GM18867 (cell line): ENCODE measurements around the gene UBE2H.
"Not testable (repeated sequence)": the region's sequence is repeated elsewhere in the genome, so short reads cannot be mapped to it uniquely, and the experiment has no call there.

ENCODE experiments used
- ATAC-seq: cut with Tn5 transposase; IDR thresholded peaks from one replicate; pipeline ENCODE4 v1.9.1; 2021; ENCODE audit warnings: mild to moderate bottlenecking, moderate library complexity; ENCODE audit not compliant: unreplicated experiment

UBE2H gene

DNA sequence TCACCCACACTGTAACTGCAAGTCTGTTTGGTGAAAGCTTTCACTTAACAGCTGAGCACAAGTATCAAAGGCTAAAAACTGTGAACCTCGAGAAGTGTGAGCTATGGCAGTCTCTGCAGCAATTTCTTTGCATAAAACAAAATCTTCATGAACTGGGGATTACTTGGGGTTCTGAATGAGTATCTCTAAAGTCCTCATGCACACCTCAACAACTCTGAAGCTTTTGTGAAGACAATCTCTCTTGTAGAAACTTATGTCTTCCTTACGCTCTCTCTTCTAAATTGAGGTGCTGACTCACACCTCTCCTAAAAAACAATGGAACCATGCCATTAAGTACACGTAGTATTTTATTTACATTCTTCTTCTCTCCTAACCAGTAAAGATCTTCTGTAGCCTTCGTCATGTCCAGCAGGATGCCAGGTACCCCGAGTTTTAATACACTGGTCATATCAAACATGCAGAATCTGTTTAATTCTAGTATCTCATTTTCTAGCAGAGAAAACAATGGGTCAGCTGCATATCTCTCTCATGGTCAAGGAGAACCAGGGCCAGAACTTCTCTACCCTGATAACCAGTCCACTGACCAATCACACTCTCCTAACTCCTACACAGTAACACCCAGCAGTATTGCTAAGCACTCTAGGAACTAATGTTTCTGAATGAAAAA, 76.9 kb downstream of the UBE2H start:
- no peak for ATAC-seq

DNA sequence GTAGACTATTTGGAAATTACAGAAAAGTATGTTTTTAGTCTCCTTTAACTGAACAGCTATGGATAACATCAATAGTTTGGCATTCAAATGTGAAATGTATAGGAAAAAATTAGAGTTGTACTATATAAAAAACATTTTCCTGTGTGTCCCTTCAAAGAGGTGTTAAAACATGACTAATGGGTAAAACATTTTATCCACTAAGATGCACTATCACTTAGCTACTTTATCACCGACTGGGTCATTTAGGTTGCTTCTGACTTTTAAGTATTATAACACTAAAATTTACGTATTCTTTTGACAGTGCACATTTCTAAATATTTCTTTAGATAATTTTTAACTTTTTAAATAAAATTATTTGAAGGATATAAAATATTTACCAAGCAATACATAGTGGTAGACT, 77.6 kb downstream of the UBE2H start:
- no peak for ATAC-seq

DNA sequence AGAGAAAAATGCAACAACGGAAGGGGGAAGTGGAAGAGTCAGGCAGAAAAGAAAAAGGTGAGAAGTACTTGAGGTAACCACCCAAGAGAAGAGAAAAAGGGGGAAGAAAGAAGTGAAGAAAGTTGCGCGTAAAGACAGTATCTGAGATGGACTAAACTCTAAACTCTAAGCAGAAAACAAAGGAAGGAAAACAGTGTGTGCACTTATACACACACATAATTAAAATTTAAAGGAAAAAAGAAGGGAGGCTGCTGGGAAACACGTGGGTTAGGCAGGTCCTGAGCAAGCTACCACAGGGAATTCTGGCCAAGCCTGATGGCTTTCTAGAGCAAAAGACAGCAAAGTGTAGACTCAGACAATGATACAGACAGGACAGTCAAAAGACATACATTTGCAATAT, 78.0 kb downstream of the UBE2H start:
- no peak for ATAC-seq

DNA sequence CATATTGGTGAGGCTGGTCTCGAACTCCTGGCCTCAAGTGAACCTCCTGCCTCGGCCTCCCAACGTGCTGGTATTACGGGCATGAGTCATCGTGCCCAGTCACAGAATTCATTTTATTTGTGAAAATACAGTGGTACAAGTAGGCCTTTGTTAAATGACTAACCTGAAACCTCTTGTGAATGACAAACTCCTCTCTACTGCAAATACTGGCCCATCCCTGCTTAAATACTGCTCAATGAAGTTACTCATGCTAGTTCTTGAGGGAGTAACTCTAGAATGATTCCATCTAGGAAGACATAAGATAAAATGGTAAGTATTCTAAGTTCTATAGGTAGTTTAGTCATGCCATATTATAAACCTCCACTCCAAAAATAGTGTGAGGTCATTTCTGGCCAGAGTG, 80.7 kb downstream of the UBE2H start:
- no peak for ATAC-seq

DNA sequence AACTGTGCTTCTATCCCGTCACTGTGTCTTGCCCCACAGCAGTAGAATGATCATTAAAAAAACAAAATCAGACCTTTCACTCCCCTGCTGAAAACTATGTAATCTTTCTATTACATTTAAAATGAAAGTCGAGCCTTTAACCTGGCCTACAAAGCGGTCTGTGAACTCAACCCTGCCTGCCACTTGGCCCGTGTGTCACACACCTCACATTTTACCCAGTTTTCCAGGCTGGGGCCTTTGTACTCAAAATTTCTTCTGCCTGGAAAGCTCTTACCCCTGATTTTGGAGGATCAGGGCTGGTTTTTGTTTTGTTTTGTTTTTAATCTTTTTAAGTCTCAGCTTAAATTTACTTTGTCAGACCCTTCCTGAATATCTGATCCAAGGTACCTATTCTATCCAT, 82.1 kb downstream of the UBE2H start:
- ATAC-seq = no peak

DNA sequence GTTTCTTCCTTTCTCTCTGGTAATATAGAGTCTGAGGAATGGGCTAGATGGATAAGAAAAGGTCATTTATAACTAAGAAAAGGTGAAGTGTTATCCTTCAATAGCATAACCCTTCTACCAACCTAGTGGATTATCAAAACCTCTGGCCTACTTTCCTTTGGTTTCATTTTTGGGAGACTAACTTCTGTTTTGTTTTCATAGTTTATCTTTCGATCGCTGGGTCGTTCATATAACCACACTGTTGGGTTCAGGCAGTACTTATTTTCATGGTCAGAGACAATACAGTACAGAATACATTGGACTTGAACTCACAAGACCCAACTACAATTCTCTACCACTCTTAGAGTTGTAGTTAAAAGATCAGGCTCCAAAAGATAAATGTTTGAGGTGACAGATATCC, 86.5 kb downstream of the UBE2H start:
- no peak for ATAC-seq

DNA sequence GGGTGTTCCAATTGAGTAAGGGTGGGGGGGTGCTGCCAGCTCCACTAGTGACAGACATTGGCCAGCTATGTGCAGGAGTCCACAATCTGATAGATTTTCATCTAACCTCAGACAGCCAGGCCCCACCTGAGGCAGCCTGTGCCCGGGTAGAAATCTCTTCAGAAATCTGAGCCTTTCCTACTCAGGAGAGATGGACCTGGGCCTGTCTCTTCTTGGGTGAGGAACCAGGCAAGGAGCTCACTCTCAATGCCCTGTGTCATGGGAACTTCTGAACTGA, 86.9 kb downstream of the UBE2H start:
- ATAC-seq = no peak

DNA sequence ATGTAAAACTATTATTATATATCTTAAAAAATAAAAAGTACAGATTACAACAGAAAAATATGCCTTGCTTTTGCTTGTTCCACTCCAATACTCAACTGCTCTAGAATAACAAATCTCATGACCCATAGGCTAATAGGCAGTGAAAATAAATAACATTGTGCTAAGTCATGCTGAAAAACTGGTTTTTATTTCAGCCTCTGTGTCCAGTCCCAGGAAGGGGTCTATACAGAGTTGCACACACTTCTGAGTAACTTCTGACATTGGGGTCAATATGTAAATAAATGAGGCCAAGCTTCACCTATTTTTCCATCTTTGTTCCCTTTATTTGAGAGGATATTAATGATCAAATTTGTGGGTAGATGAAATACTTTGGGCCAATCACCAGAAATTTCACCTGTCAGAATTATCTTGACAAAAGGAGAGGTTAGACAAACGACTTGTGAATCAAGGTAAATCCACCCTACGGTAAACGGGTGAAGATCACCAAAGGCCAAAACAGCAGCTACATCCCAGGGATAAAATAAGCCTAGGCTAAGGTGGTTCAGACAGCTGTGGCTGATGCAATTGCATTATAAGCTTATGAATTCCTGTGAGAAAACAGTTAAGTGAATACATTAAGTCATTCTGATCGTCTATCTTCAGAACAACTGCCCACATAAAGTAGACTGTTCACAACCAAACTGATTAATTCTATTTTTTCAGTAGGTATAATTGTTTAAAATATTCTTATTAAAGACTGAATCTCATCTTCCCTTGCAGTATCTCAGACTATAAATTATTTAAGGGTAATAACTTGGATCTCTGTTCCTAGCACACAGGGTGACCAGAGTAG, 87.5 kb downstream of the UBE2H start:
- ATAC-seq = no peak

DNA sequence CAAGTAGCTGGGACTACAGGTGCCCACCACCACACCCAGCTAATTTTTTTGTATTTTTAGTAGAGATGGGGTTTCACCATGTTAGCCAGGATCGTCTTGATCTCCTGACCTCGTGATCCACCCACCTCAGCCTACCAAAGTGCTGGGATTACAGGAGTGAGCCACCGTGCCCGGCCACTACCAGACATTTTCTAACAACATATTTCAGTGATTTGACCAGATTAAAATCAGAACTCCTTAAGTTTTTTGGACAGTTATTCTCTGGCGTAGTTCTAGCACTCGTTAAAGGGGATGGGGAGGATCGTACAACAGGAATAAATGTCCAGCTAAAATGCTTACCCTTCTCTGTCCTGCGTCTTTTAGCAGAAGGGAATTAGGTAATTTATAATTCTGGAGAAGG, 88.1 kb downstream of the UBE2H start:
- ATAC-seq = not testable (repeated sequence)

DNA sequence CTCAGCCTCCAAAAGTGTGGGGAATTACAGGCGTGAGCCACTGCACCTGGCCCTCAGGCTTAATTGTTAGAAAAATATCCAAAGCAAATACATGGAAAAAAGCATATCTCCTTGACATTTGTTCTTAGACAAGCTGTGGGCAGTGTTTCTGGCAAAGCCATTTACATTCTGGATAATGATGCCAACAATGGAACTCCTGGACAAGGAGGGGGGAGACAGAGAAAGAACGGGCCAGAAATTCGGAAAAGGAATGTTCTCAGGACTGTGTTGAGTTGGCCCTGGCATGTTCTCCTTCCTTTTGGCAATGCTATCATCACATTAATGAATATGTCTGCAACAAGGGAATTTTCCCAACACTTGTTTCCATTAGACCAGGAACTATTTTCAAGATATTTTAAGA, 88.7 kb downstream of the UBE2H start:
- ATAC-seq = no peak

DNA sequence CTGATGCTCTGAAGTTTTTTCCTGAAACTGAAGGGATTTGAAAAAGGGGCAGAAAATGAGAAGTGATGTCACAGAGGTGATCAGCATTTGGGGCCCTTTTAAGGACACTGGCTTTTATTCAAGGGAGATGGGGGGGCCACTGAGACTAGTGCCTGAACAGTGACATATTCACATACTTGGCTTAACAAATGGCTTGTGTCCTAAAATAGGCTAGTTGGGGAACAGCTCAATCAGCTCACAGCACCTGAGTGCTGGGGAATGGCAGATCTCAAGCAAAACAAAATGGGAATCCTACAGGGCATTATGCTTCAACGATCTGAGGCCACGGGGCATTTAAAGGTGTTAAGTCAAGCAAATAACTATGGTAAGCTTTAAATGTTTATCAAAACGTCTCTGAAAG, 90.1 kb downstream of the UBE2H start:
- no peak for ATAC-seq

DNA sequence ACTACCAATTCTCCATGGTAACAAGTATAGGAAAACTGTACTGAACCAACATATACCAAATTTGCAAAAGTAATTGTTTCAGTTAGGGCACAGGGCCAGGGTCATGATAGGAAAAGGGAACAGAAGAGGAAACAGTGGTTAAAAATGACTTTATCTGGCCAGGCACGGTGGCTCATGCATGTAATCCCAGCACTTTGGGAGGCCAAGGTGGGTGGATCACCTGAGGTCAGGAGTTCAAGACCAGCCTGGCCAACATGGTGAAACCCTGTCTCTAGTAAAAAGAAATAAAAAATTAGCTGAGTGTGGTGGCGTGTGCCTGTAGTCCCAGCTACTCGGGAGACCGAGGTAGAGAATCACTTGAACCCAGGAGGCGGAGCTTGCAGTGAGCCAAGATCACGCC, 92.0 kb downstream of the UBE2H start:
- ATAC-seq = not testable (repeated sequence)

DNA sequence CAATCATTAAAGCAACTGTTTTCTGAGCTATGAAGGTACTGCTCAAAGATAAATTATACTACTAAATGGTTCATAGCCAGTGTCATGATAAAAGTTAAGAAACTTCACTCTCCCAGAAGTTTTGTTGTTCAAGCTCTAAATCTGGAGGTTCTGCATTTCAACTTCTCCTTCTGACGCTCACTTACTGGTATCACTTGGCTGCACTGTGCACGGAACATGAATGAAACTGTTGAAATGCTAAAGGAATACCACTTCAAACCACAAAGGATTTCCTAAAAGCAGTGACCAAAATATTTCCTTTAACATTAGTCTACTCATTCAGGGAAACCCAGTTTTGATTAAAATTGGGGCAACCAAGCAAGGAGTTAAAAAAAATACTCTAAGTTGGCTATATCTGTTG, 93.6 kb downstream of the UBE2H start:
- ATAC-seq = no peak

DNA sequence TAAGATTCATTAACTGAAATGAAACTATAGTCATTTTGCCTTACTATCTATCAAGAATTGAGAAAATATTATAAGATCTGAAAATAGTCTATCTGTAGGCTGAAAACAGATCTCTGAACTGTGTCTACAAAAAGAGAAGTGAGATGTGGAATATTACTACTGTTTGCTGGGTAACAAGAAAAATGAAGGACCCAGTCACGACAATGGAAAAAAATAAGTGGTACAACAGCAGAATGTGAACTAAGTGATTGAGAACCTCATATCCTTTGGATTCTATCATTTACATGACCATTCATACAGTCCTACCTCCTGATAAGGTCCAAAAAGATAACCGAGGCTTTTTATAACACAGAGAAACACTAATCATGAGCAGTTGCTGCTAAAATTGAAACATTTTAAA, 94.3 kb downstream of the UBE2H start:
- no peak for ATAC-seq

DNA sequence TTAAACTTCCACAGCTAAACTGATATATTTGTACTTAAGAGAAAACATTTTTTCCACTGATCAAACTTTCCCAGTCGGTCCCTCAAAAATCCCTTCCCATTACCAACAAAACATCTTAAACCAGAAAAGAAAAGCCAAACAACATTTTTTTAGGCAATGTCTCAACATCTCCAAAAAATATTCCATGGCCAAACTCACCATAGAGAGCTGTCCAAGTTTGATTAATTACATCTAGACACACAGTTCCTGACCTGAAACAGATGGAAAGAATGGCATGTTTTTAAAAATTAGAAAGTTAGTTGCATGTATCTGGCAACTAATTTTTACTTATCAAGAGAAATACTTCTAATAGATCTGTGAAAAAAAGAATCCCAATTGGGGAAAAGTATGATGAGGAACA, 95.4 kb downstream of the UBE2H start:
- ATAC-seq = no peak

DNA sequence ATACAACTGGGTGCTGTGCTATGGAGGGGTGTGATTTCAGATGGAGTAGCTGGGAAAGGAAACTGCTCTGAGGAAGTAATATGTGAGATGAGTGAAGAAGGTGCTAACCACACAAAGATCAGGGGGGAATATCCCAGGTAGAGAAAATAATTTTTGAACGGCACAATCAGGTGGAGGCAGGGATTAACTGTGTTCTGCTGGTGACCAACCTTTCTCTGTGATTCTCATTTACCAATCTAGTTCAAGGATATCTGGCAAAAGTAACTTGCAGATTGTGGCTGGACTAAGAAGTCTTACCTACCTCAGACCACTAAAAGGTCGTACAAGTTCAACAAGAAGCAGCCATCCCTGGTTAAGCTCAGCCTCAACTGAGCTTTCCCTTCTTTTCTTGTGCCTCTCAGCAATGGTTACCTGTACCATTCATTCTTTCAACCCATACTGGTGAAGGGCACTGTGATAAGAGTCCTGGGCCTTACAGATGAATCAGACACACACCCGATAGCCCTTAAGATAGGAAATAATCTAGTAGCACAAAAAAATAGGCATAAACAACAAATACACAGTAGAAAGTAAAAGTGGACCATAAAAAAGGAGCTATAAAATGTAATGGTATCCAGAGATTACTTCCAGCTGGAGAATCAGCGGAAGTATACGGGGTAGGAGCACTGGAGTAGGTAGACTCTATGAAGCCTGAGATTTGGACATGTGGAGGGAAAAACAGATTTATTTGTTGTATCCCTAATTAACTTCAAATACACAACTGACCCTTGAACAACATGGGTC, 96.6 kb downstream of the UBE2H start:
- no peak for ATAC-seq

DNA sequence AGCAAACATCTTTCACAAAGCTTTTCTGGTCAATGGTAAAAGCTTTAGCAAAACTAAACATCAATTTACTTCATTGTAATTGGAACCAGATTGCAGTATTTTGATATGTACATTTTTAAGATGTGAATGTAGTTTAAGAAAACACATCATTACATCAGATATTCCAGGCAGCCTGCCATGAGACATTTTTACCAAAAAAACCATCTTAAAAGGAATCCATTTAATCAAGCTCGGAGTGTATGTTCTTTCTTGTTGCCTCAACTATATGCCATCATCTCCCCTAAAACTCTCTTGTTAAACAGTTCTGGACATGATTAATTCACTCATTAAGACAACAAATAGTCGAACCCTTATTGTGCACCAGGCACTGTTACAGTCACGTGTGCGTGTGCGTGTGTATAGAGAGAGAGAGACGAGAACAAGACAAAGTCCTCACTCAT, 97.5 kb downstream of the UBE2H start:
- no peak for ATAC-seq

DNA sequence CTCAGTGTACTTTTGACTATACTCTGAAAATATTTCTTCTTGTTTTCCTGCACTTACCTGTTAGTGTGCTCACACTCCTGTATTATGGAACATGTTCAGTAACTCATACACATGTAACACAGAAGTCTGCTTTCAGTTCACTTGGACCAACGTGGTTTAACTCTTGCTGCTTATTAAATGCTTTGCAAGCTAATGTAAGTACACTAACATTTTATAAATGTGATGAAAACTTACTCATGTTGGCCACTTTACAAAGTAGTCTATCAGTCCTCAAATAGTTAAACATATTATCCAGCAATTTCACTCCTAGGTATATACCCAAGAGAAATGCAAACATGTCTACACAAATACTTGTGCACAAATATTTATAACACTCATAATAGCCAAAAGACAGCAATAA, 98.4 kb downstream of the UBE2H start:
- no peak for ATAC-seq

DNA sequence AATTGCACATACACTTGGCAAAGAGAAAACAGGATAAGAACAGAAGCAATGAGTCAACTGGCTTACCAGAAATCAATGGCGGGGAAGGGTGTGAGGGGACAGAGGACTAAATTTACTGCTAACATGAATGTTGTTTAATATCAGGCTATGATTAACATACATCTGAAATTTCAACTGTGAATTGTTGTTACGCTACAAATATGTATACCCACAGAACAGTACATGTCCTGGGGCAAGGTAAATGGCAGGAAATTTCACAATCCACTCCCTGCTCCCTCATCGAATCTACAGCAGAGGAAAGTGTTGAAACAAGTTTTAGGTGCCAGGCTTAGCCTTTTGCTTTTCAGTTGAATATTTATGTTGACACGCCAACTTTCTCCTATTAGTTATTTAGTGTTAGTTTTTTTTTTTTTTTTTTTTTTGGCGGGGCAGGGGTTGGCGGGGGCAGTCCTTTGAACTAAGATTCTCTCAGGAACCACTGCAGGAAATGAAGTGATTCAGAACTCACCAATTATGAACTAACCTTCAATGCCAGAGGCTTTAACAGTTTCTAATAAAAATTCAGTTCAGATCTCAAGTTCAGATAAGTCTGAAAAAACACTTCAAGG, 99.0 kb downstream of the UBE2H start:
- no peak for ATAC-seq

DNA sequence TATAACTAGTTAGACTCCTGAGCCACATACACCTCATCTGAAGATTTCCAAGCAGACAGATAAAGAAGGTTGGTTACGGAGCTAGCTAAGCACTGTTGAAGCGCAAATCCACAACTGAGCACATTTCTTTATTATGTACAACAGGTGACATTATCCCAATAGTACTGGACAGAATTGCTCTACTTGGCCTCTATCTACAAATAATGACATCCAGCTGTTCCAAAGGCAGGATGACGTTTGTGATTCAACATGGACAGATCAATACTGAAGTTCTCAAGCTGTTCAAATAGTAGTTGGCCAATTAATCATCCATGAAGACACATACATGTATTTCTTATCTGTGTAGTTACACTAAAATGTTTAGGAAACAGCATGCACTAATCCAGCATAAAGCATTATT, 101.0 kb downstream of the UBE2H start:
- ATAC-seq = no peak

DNA sequence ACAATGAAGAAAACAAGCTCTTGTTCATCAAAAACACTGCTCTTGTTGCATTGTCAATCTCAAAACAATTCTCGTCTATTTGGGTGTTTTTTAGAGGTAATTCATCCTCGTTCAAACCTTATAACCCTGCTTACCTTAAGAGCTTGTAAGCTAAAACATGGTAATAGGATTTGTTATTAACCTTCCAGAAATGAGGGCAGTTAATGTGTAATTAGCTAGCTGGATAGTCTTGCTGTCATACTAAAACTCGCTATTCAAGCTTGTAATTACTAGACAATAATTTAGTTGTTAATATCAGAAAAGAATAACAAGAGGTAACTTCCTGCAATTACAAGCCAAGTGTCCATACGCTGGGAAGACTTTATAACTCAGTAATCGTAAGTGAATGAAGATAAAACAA, 101.6 kb downstream of the UBE2H start:
- ATAC-seq = no peak

DNA sequence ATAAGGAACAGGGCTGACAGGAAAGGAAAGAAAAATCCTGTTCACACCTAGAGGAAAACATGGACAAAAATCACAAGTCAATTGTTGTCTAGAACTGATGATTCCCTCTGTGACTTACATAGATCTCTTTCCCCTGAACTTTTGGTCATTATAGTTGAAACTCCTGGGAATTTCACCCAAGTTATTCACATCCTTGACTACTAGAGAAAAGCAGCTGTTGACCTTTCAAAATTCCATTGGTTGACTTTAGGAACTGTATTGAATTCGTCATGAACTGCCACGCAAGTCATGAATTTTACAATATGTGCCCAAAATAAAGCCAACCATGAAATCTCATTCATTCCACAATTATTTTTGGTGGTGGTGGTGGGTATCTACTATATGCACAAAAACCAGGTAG, 104.3 kb downstream of the UBE2H start:
- no peak for ATAC-seq
